Measurements from ENCODE around the gene FBXL19.

The FBXL19 gene

DNA sequence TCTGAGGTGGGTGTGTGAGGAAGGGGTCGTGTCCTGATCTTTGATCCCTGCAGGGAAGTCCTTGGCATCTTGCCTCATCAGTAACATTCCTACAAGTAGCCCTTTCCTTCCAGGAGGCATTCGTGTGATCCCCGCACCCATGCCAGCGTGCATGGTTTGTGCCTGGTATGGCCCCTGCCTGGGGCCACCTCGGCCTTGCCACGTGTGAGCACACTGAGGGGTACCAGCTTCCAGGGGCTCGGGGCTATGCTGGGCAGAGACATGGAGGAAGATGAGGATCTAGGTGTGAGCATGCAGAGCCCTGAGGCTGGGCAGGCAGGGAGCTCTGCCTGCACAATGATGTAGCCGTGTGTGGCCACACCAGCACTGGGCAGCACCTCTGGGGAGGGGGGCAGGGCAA lies 67.7 kb downstream of the FBXL19 start:
- no peak for DNase-seq

- no peak for DNase-seq
These were observed 69.0 kb downstream of the FBXL19 start for GRCh38 chr16:30992276-30992780.

DNA sequence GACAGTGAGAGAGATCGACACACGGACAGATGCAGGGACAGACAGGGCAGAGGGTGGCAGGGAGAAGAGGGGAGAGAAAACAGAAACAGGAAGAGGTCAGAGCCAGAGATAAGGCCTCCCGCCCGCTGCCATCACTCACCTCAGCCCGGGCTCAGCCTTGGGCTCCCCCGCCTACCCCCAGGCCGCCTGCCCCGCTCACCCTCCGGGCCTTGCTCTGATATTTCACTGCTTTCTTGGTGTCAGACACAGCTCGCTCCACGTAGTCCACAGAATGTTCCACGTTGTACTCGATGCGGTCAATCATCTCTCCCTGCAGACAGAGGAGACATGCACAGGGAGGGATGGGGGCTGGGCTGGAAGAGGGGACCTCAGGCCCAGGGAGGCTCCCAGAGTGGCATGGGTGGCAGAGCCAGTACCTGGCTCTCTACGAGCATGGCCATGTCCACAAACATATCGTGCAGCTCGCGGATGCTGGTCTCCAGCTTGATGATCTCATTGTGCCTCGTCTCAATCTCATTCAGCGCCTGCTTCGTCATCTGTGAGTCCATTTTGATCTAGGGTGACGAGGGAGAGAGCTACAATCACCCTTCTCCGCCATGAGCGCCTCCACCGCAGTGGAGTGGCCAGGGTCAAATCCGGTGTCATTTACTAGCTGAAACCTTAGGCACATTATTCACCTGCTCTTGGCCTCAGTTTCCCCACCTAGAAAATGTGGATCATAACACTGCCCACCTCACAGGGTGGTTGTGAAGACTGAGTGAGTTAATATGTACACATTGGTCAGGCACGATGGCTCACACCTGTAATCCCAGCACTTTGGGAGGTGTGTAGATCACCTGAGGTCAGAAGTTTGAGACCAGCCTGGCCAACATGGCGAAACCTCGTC lies 69.8 kb downstream of the FBXL19 start:
- DNase-seq, result no peak

DNA sequence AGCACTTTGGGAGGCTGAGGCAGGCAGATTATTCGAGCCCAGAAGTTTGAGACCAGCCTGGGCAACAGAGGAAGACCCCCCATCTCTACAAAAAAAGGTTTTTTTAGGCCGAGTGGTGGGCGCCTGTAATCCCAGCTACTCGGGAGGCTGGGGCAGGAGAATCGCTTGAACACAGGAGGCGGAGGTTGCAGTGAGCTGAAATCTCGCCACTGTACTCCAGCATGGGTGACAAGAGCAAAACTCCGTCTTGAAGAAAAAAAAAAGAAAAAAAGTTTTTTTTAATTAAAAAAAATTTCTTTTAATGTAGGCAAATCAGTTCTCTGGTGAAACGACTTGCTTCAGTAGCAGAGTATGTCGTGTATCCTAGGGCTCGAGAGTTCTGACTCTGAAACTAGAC lies 72.6 kb downstream of the FBXL19 start:
- no peak for DNase-seq

- DNase-seq, result no peak
These were observed 73.1 kb downstream of the FBXL19 start for GRCh38 chr16:30996324-30996984.

DNA sequence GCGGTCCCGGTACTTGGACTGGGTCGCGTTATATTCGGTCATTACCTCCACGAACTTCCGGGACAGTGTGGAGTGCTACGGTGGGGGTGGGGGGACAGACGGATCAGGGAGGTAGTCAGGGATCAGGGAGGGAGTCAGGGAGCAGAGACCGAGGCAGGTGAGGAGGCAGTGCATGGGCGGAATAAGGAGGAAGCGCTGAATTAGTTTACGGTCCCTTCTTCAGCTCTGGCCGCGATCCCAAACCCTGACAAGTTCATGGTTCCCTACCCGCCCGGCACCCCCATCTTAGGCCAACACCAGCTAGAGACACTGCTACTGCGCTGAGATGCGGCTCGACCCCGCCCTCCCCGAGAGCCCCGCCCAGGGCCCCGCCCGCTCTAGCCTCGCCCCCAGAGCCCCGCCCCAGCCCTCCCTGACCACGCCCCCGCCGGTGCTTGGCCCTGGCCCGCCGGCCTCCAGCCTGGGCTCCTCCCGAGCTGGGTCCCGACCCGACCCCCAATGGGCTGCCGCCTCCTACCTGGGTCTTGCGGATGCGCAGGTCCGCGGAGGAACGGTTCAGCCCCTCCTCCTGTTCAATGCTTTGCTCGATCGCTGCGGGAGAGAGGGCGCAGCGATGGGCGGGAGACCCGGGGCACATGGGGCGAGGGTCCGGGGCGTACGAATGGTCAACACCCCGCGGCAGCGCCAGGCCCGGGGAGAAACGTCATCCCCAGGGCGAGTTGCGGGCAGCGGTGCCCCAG lies 73.8 kb downstream of the FBXL19 start:
- peak; percentile 64 for DNase-seq

DNA sequence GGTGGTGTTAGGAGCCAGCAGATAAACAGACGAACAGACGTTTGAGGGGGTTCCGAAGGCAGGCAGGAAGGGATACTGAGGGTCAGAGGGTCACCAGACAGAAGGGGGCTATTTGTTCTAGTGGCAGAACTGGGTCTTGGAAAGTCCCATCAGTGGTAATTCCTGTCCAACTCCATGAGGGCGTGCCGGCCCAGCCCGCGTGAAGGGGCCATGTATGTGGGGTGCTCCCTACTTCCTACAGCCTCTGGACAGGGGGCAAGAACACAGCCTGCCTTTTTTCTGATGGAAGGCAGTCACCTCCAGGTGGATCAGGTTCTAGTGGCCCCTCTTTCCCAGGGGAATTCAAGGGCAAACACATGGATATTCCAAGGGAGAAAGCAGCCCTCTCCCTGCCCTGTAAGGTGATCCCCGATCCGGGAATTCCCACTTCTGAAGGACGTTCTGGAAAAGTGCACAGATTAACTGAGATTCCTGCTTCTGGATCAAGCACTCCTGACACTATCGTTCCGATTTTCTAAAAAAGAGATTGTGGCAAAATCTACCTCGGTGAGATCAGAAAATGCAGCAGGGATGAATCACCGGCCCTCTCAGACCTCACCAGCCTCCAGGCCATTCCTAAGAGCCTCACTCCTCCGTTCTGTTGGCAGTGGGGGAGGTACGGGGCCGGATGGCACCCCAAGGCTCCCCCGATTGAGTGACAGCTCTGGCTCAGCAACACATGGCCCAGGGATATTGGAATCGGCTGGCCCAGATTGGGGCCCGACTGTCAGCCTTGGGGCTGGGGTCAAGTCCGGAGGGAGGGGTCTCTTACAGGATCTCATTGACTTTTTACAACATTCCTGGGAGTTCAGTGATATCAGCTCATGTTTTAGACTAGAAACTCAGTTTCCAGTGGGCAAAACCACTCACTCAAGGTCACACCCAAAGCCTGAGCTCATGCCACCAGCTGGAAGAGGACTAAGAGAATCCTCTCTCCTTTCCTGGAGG lies 74.6 kb downstream of the FBXL19 start:
- DNase-seq, result no peak

Data from eye (tissue), 1 donor.